Thyroid gland (tissue), 4 donors: ENCODE results near the gene UBE2Q1.

Source experiments
- CTCF ChIP-seq, 6 experiments: fragments of 200-600 bp in 3 of 6; fragments of 450-650 bp in 3 of 6; sonication (generic) in 3 of 6; IDR thresholded peaks; one replicate each; pipeline ENCODE4 v1.5.1; 2016 to 2019; ENCODE audit warnings: antibody characterized with exemption in 6 of 6, mild to moderate bottlenecking in 2 of 6, inconsistent platforms in 1 of 6, moderate library complexity in 1 of 6
- POLR2A ChIP-seq, 2 donors: fragments of 450-650 bp; IDR thresholded peaks; one replicate each; pipeline ENCODE4 v1.6.1; 2017; ENCODE audit warnings: antibody characterized with exemption in 2 of 2, mild to moderate bottlenecking in 2 of 2, moderate library complexity in 1 of 2

- no peak for TF ChIP-seq CTCF (IDR thresholded peaks at IDR 0.05)
- TF ChIP-seq POLR2A (IDR thresholded peaks at IDR 0.05) = no peak
Measured at GRCh38 chr1:154572468-154573167, 14.2 kb upstream of the UBE2Q1 start.
